LNCAP (cell line): ENCODE data around the gene MICAL2.
A peak's percentile ranks its signal among the peaks of the same experiment; 100 is the strongest.

Experiments used
- CTCF ChIP-seq: fragments of 450-650 bp; IDR thresholded peaks from 2 replicates; pipeline ENCODE4 v1.5.1; 2017; ENCODE audit warnings: mild to moderate bottlenecking

The MICAL2 gene

GRCh38 chr11:12278766-12279671 lies 168.6 kb downstream of the MICAL2 start:
- TF ChIP-seq CTCF: no peak

GRCh38 chr11:12279672-12280108 lies 169.3 kb downstream of the MICAL2 start:
- TF ChIP-seq CTCF: no peak

GRCh38 chr11:12280199-12280837 lies 169.9 kb downstream of the MICAL2 start:
- no peak for TF ChIP-seq CTCF

- TF ChIP-seq CTCF: no peak
Observed at GRCh38 chr11:12280838-12281565, 170.6 kb downstream of the MICAL2 start.

GRCh38 chr11:12281571-12282478 lies 171.4 kb downstream of the MICAL2 start:
- TF ChIP-seq CTCF: peak; percentile 92

GRCh38 chr11:12282676-12283075 lies 172.3 kb downstream of the MICAL2 start:
- no peak for TF ChIP-seq CTCF
